ENCODE data around the gene KIF18B.
A peak's percentile ranks its signal among the peaks of the same experiment; 100 is the strongest.

The KIF18B gene

DNA sequence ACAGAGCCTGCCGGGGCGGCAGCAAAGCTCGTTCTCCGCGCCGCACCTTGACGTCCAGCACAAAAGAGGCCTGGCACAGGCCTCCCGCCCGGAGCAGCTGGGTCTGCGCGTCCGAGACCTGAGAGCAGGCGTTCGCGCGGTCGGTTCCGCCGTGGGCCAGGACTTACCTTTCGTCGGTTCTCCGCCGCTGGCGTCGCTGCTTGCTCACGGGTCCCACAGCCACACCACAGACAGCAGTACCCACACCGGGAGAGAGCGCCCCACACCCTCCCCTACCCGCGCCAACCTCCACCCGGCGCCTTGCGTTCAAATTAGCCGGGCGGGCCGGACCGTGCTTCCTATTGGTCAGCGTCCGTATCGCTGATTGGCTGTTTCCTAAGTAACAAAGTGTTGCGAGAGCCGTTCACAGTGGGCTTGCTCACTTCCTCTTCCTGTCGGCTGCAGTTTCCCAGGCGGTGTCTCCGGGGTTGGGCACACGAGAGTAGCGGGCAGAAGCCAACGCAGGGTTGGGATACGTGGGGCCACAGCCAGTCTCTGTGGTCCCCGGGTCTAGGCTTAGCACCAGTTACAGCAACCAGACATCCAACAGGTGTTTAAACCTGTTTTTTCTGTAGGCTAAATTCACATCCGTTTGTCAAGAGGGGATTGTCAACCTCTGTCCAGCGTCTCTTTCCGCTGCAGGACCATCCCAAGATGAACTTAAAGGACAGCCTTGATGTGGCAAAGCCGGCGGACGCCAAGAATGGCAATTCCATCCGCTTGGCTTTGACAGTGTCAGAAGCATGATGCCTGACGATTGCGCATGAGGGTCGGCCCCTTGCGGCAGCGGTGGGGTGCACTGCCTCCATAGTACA, at the start of gene KIF18B:
TSS of gene KIF18B (minus strand) at position 313 of the 854 bp plus-strand sequence. CDS start 11,429 bp downstream, outside the sequence.
- Histone ChIP-seq H3K27ac (peak within 1 kb of the TSS; percentile 81), H3K4me1 (ENCODE audit: control insufficient read depth in 1 of 2, insufficient read depth in 1 of 2, low read depth in 1 of 2, low read length in 1 of 2) (peaks cover 19 to 22% of the 10 kb centered on the region in 2 experiments), H3K4me3 (ENCODE audit: low read depth in 1 of 2, low read length in 1 of 2) (peak within 1 kb of the TSS; percentile 74 to 86), H3K9me3 (no peaks in the 10 kb centered on the region), H3K36me3 (peaks cover 3% of the 10 kb centered on the region), H3K27me3 (no peaks in the 10 kb centered on the region)
- TF ChIP-seq, protein P1, sequence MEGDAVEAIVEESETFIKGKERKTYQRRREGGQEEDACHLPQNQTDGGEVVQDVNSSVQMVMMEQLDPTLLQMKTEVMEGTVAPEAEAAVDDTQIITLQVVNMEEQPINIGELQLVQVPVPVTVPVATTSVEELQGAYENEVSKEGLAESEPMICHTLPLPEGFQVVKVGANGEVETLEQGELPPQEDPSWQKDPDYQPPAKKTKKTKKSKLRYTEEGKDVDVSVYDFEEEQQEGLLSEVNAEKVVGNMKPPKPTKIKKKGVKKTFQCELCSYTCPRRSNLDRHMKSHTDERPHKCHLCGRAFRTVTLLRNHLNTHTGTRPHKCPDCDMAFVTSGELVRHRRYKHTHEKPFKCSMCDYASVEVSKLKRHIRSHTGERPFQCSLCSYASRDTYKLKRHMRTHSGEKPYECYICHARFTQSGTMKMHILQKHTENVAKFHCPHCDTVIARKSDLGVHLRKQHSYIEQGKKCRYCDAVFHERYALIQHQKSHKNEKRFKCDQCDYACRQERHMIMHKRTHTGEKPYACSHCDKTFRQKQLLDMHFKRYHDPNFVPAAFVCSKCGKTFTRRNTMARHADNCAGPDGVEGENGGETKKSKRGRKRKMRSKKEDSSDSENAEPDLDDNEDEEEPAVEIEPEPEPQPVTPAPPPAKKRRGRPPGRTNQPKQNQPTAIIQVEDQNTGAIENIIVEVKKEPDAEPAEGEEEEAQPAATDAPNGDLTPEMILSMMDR (IDR thresholded peaks at IDR 0.05), result peak; percentile 18

DNA sequence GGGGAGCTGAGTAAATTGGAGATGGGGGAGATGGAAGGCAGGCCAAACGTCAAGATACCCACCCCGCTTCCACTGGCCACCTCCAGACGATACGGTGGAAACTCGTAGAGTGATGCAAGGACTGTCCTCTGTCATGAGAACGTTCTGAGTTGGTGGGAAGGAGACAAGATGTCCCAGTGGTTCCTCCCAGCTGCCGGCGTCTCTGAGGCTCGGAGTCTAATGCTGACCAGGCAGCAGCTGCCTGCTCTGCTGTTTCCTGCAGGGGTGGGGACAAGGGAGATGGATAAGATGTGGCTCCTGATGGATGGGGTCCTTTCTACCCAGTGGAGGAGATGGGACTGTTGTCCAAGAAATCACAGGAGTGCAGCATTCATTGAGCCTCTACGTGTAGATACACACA, 48.7 kb upstream of the KIF18B start:
- TF ChIP-seq, protein P1 (IDR thresholded peaks at IDR 0.05), result no peak
- H3K27me3 ChIP-seq, result peaks cover 81% of the 10 kb centered on the region
- no peak overlapping the region for H3K27ac ChIP-seq

DNA sequence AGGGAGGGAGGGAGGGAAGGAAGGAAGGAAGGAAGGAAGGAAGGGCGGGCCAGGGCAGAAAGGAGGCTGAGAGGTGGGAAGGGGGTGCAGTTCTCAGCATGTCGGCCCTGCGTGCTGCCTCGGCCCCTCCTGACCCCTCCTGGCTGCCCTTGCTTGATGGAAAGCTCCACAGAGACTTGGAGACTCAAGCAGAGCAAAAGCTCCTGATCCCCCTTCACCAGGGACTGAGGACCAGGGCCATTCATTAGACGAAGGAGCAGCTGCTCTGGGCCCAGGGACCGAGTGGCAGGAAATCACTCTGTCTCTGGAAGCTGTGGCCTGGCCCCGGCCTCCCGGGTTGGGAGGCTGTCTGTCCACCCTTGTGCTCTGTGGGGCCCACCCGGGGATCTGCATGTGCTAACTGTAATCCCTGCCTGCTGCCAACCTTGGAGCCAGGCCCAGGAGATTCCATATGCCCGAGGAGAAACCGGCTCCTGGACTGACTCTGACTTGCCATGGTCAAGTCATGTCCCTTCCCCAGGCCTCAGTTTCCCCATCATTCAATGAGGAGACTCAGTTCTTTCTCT, 47.9 kb upstream of the KIF18B start:
- Histone ChIP-seq H3K4me1 (ENCODE audit: control insufficient read depth in 1 of 2, insufficient read depth in 1 of 2, low read depth in 1 of 2, low read length in 1 of 2) (no peaks in the 10 kb centered on the region), H3K4me3 (ENCODE audit: low read depth in 1 of 2, low read length in 1 of 2) (no peak overlapping the region), H3K36me3 (no peaks in the 10 kb centered on the region), H3K27me3 (peaks cover 82% of the 10 kb centered on the region), H3K27ac (no peak overlapping the region), H3K9me3 (no peaks in the 10 kb centered on the region)
- TF ChIP-seq, protein P1 (IDR thresholded peaks at IDR 0.05), result no peak

More for the DNA sequence above, 48.7 kb upstream of the KIF18B start:
- Histone ChIP-seq H3K4me1 (ENCODE audit: control insufficient read depth in 1 of 2, insufficient read depth in 1 of 2, low read depth in 1 of 2, low read length in 1 of 2) (no peaks in the 10 kb centered on the region), H3K36me3 (no peaks in the 10 kb centered on the region), H3K4me3 (ENCODE audit: low read depth in 1 of 2, low read length in 1 of 2) (no peak overlapping the region), H3K9me3 (no peaks in the 10 kb centered on the region)

DNA sequence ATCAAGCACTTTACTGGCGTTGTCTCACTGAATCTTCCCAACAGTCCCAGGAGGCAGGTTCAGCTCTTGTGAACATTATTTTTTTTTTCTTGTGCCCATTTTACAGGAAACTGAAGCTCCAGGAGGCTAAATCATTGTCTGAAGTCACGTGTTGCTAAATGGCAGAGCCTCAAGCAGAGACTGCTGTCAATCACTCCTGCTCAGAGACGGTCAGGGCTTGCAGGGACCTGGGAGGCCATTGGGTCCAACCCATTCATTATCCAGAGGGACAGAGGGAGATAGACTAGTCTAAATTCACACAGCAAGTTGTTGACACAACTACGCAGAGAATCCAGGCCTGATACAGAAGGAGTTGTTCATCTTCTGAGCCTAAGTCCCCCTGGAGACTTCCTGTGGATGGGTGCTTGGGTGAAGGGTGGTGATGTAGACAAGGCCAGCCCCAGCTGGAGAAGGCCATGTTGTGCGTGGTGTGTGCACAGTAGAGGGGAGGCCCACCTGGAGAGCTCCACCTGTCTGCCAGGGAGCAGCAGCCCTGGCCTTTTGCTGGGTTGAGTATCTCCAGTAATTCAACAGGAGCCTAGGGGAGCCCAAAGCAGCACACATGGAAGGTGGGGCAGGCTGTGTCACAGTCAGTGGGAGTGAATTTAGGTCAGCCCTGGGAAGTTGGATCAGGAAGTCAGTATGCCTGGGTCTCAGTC, 44.8 kb upstream of the KIF18B start:
- Histone ChIP-seq H3K4me3 (ENCODE audit: low read depth in 1 of 2, low read length in 1 of 2) (no peak overlapping the region), H3K4me1 (ENCODE audit: control insufficient read depth in 1 of 2, insufficient read depth in 1 of 2, low read depth in 1 of 2, low read length in 1 of 2) (no peaks in the 10 kb centered on the region), H3K27me3 (peaks cover 94% of the 10 kb centered on the region), H3K27ac (no peak overlapping the region), H3K36me3 (no peaks in the 10 kb centered on the region), H3K9me3 (no peaks in the 10 kb centered on the region)
- TF ChIP-seq, protein P1 (IDR thresholded peaks at IDR 0.05), result no peak

DNA sequence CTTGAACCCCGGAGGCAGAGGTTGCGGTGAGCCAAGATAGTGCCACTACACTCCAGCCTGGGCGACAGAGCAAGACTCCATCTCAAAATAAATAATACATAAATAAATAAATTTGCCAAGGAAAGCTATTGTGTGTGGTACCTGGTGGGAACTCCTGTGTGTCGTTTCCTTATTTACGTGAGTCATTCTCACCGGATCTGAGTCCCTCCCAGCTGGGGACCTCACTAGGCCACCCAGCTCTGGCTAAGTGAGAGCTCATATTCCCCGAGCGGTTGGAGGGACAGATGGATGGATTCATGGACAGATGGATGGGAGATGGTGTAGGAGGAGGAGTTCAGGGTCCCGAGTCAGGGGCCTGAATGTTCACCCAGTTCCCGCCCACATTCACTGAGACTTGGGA, 43.4 kb upstream of the KIF18B start:
- no peaks in the 10 kb centered on the region for H3K36me3 ChIP-seq
- no peaks in the 10 kb centered on the region for H3K4me1 ChIP-seq (ENCODE audit: control insufficient read depth in 1 of 2, insufficient read depth in 1 of 2, low read depth in 1 of 2, low read length in 1 of 2)
- no peak overlapping the region for H3K4me3 ChIP-seq (ENCODE audit: low read depth in 1 of 2, low read length in 1 of 2)
- H3K27me3 ChIP-seq, result peaks cover 94% of the 10 kb centered on the region
- TF ChIP-seq, protein P1 (IDR thresholded peaks at IDR 0.05), result no peak
- H3K27ac ChIP-seq, result no peak overlapping the region
- no peaks in the 10 kb centered on the region for H3K9me3 ChIP-seq
